IPS-NIHi7 (cell line): Measurements from ENCODE around the gene OR52A1.
A peak's percentile ranks its signal among the peaks of the same experiment; 100 is the strongest.

Experiments used
- DNase-seq: peaks from one replicate; pipeline ENCODE4 v3.0.0; 2012; ENCODE audit warnings: mixed read lengths; ENCODE audit errors: extremely low spot score

Gene OR52A1

GRCh38 chr11:5136261-5136660, 18.3 kb downstream of the OR52A1 start:
- DNase-seq: no peak

GRCh38 chr11:5131584-5132335, 22.8 kb downstream of the OR52A1 start:
- no peak for DNase-seq

DNA sequence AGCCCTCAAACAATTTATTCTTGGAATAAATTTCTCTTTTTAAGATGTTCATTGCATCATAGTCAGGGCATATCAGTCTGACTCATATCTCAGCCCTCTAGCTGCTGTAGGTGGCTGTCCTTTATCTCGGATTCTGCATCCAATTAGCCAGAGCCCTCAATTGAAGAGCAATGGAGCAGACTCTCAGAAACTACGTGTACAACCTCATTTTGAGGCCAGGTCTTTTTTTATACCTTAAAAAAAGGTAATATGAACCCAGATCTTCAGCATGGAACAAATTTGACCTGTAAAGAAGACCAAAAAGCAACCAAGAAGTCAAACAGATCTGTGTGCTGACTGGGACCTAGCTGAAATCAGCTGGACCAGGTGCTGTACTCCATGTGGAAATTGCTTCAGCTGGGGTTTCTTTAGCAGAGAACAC, 25.1 kb downstream of the OR52A1 start:
- DNase-seq: no peak

- no peak for DNase-seq
Observed at GRCh38 chr11:5124891-5125620, 29.5 kb downstream of the OR52A1 start.

DNA sequence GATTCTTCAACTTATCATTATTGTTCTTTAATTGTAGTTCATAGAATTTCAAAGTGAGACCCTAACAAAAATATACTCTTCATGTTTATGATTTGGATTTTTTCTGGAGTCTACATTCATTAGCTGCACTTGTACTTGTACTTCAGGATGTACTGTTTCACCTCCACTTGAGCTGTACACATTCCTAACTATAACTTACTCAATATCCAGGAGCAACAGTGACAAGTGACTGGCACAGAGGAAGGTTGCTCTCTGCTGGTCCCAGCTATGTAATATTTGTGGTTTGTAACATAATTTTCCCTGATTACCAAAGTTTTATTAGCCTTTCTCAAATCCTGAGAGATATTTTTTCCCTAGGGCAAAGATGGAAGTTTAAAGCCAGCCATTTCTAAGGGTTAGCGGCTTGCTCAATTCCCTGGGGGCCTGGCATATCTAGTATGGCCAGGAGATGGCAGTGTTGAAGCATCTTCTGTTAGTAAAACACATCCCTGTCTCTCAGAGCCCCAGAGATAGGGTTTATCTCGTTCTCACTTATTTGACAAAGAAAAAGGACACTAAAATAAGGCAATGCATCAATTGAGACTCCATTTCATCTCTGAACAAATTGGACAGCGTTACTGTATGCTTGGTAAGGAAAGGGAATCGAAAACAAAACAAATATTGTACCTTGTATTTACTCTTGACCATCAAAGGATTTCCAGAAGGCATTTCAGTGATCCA, 30.6 kb downstream of the OR52A1 start:
- peak; percentile 64 for DNase-seq

DNA sequence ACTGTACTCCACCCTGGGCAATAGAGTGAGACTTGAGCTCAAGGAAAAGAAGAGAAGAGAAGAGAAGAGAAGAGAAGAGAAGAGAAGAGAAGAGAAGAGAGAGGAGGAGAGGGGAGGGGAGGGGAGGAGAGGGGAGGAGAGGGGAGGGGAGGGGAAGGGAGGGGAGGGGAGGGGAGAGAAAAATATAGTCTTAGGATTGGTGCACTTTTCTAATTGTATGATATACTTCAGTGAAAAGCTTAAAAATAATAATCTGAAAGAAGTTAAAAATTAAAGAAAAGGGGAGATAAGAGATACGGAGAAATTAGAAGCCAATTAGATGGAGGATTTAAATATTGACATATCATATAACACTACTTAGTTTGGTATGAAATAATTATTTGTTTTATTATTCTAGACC, 35.7 kb downstream of the OR52A1 start:
- DNase-seq: no peak

DNA sequence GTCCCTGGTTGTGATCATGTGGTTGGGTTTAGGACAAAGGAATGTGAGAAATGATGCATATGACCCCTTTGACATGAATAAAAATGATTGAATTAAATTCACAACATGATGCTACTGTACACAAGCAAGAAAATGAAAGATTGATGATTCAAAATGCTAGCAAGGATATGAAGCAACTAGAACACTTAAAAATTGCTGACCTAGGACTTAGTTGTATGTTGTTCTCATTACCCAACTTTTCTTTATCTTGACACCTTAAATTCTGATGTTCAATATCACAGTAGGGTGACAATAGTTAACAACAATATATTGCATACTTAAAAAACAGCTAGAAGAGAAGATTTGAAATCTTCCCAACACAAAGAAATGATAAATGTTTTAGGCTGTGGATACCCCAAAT, 37.0 kb downstream of the OR52A1 start:
- DNase-seq: no peak

DNA sequence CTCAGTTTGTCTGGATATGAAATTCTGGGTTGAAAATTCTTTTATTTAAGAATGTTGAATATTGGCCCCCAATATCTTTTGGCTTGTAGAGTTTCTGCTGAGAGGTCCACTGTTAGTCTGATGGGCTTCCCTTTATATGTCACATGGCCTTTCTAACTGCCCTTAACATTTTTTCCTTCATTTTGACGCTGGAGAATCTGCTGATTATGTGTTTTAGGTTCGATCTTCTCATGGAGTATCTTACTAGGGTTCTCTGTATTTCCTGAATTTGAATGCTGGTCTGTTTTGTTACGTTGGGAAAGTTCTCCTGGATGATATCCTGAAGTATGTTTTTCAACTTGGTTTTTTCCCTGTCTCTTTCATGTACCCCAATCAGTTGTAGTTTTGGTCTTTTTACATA, 39.2 kb downstream of the OR52A1 start:
- DNase-seq: no peak

DNA sequence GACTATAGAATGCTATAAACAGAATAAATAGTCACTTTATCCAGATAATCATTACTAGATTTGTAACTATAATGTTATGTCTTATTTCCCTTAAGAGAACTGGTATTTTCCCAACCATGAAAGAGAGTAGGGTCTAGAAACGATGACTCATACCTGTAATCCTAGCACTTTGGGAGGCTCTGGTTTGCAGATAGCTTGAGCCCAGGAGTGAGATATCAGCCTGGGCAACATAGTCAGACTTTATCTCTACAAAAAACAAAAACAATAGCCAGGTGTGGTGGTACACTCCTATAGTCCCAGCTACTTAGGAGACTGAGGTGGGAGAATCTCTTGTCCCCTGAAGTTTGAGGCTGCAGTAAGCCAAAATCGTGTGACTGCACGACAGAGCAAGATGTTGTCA, 47.3 kb downstream of the OR52A1 start:
- no peak for DNase-seq

DNA sequence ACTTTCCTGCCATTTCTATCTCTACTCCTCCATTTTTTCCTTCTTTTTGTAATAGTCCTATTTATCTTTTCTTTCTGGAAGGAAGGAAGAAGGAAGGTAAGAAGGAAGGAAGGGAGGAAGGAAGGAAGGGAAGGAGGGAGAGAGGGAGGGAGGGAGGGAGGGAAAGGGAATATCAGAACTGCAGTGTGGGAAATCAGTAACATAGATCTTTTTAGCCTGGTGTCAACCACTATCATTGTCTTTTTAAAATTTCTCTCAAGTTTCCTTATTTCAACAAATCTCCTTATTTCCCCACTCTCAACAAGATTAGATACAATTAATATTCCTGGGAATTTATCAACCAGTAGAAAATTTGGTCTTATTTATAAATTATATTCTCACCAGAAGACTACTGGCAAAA, 51.5 kb downstream of the OR52A1 start:
- no peak for DNase-seq

GRCh38 chr11:5102246-5102645, 52.3 kb downstream of the OR52A1 start:
- DNase-seq: no peak

DNA sequence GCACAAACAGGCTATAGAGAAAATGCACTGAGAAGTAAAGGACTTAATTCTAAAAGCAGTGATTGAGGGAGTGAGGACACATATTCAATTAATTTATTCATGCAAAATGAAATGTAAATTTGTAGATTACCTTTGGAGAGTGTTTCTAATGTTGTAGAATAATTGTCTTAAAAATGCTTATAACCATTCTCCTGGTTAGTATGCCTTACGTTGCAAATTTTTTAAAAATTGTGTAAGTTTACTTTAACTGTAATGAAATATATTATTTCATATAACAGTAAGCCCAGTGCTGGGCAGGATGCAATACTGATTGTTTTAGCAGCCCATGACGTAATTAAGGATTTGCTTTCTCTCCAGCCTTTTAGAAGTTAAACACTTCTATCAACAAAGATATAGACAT, 58.5 kb downstream of the OR52A1 start:
- no peak for DNase-seq
